ENCODE results near the gene DET1. TPM values are rescaled to one million over a fixed set of nuclear protein-coding genes. Genes with fewer than 3 reads are reported as not detected.

Gene DET1
- total RNA-seq, 4 donors from 2014 or later, result 4.0 to 6.6 (median 5.6) TPM

DNA sequence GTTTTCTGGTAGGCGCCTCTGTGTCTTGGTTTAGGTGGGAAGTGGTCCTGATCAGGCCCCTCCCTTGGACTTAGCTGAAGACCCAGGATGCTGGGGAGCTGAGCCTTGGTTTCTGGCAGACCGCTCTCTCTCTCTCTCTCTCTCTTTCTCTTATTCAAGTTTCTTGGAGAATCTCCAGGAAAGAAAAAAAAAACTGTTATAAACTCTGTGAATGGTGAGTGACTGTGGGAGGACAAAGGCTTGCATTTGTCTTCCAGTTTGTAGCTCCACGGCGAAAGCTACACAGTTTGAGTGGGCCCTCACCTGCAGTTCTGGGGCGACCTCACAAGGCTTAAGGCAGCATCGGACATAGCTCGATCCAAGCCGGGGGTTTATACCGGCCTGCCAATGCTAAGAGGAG lies 7.5 kb downstream of the DET1 start:
- TF ChIP-seq POLR2AphosphoS5 (IDR thresholded peaks at IDR 0.05), result no peak
- TF ChIP-seq, protein P1, sequence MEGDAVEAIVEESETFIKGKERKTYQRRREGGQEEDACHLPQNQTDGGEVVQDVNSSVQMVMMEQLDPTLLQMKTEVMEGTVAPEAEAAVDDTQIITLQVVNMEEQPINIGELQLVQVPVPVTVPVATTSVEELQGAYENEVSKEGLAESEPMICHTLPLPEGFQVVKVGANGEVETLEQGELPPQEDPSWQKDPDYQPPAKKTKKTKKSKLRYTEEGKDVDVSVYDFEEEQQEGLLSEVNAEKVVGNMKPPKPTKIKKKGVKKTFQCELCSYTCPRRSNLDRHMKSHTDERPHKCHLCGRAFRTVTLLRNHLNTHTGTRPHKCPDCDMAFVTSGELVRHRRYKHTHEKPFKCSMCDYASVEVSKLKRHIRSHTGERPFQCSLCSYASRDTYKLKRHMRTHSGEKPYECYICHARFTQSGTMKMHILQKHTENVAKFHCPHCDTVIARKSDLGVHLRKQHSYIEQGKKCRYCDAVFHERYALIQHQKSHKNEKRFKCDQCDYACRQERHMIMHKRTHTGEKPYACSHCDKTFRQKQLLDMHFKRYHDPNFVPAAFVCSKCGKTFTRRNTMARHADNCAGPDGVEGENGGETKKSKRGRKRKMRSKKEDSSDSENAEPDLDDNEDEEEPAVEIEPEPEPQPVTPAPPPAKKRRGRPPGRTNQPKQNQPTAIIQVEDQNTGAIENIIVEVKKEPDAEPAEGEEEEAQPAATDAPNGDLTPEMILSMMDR (IDR thresholded peaks at IDR 0.05), result no peak
- no peak for TF ChIP-seq EP300 (IDR thresholded peaks at IDR 0.05)
- no peak for TF ChIP-seq POLR2A (IDR thresholded peaks at IDR 0.05; ENCODE audit: low read depth)
- Histone ChIP-seq H3K4me1 (peaks cover 0 to 16% (median 6%) of the 10 kb centered on the region in 4 donors), H3K27me3 (no peaks in the 10 kb centered on the region), H3K9me3 (no peaks in the 10 kb centered on the region), H3K36me3 (peaks cover 0 to 4% (median 2%) of the 10 kb centered on the region in 4 donors), H3K27ac (replicated peaks in 1 of 4) (no peak overlapping the region), H3K4me3 (no peak overlapping the region)
- DNase-seq (ENCODE audit: extremely low spot score), result no peak
- intact Hi-C loops (cut with DNase I), result no loop called here
- 73% methylated on average over 9 of the region's 9 CpGs for WGBS

- Histone ChIP-seq H3K27ac (replicated peaks in 1 of 4) (no peak overlapping the region), H3K9me3 (no peaks in the 10 kb centered on the region), H3K36me3 (no peaks in the 10 kb centered on the region), H3K4me1 (peaks cover 0 to 7% (median 3%) of the 10 kb centered on the region in 4 donors), H3K4me3 (no peak overlapping the region), H3K27me3 (no peaks in the 10 kb centered on the region)
- DNase-seq (ENCODE audit: extremely low spot score), result no peak
- intact Hi-C loops (cut with DNase I), result no loop called here
- 90% methylated on average over 7 of the region's 7 CpGs for WGBS
- no peak for TF ChIP-seq POLR2A (IDR thresholded peaks at IDR 0.05; ENCODE audit: low read depth)
- TF ChIP-seq EP300 (IDR thresholded peaks at IDR 0.05), result no peak
- TF ChIP-seq POLR2AphosphoS5 (IDR thresholded peaks at IDR 0.05), result no peak
- TF ChIP-seq, protein P1 (IDR thresholded peaks at IDR 0.05), result no peak
These were observed 8.7 kb downstream of the DET1 start for GRCh38 chr15:88537591-88538317.

- WGBS, result 99% methylated on average over 3 of the region's 3 CpGs
- TF ChIP-seq, protein P1 (IDR thresholded peaks at IDR 0.05), result no peak
- no peak for TF ChIP-seq EP300 (IDR thresholded peaks at IDR 0.05)
- no peak for TF ChIP-seq POLR2A (IDR thresholded peaks at IDR 0.05; ENCODE audit: low read depth)
- TF ChIP-seq POLR2AphosphoS5 (IDR thresholded peaks at IDR 0.05), result no peak
- no peak for DNase-seq (ENCODE audit: extremely low spot score)
- intact Hi-C loops (cut with DNase I), result no loop called here
- Histone ChIP-seq H3K4me1 (no peaks in the 10 kb centered on the region), H3K4me3 (no peak overlapping the region), H3K27me3 (no peaks in the 10 kb centered on the region), H3K9me3 (no peaks in the 10 kb centered on the region), H3K27ac (replicated peaks in 1 of 4) (no peak overlapping the region), H3K36me3 (peaks cover 6 to 9% (median 7%) of the 10 kb centered on the region in 4 donors)
These were observed 10.7 kb downstream of the DET1 start for GRCh38 chr15:88535607-88536313.

DNA sequence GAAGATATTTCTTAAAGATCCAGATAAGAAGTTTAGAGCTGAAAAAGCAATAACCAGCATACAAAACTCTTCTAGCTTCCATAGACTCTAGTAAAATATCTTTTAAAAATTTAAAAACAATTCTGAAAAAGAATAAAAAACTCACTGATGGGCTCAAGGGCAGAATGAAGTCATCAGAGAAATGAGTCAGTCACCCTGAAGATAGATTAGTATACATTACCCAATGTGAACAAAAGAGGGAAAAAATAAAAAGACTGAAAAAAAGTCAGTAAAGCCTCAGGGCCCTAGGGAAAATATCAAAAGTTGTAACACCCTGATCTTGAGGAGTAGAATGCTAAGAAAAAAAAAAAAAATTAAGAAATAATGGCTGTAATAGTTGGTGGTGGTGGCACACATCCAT lies 11.4 kb downstream of the DET1 start:
- Histone ChIP-seq H3K9me3 (no peaks in the 10 kb centered on the region), H3K36me3 (peaks cover 11 to 15% (median 13%) of the 10 kb centered on the region in 4 donors), H3K27ac (replicated peaks in 1 of 4) (no peak overlapping the region), H3K4me1 (no peaks in the 10 kb centered on the region), H3K27me3 (no peaks in the 10 kb centered on the region), H3K4me3 (no peak overlapping the region)
- DNase-seq (ENCODE audit: extremely low spot score), result no peak
- intact Hi-C loops (cut with DNase I), result no loop called here
- no peak for TF ChIP-seq POLR2AphosphoS5 (IDR thresholded peaks at IDR 0.05)
- TF ChIP-seq, protein P1 (IDR thresholded peaks at IDR 0.05), result no peak
- TF ChIP-seq EP300 (IDR thresholded peaks at IDR 0.05), result no peak
- no peak for TF ChIP-seq POLR2A (IDR thresholded peaks at IDR 0.05; ENCODE audit: low read depth)
